SU-DHL-6 (cell line): ENCODE measurements around the gene POGLUT2.

Experiments used
- H2AFZ ChIP-seq: fragments of 200-600 bp; sonication (generic); 2 replicates; pipeline ENCODE4 v1.6.1; 2014; ENCODE audit warnings: low read depth, mild to moderate bottlenecking, moderate library complexity, mixed read lengths, antibody characterized with exemption, low read length; ENCODE audit not compliant: severe bottlenecking
- H3F3A ChIP-seq: fragments of 200-600 bp; shearing (Covaris generic); 2 replicates; pipeline ENCODE4 v1.6.0; 2016; ENCODE audit warnings: antibody characterized with exemption, mild to moderate bottlenecking; ENCODE audit not compliant: insufficient read depth
- H3K27ac ChIP-seq: fragments of 200-600 bp; sonication (generic); 2 replicates; pipeline ENCODE4 v1.5.1; 2016; ENCODE audit warnings: low read depth, mild to moderate bottlenecking, low read length, moderate library complexity, mixed read lengths
- H3K27me3 ChIP-seq: fragments of 200-600 bp; sonication (generic), shearing (Covaris generic); 2 replicates; pipeline ENCODE4 v1.6.0; 2014; ENCODE audit warnings: mild to moderate bottlenecking, low read length
- H3K36me3 ChIP-seq: fragments of 200-600 bp; sonication (generic); 2 replicates; pipeline ENCODE4 v1.6.1; 2014; ENCODE audit warnings: mild to moderate bottlenecking, low read length, mixed read lengths
- H3K4me2 ChIP-seq: fragments of 300-600, 200-600 bp; shearing (Covaris generic), sonication (generic); 2 replicates; pipeline ENCODE4 v1.6.0; 2014; ENCODE audit warnings: low read length, low read depth, mild to moderate bottlenecking; ENCODE audit not compliant: poor library complexity, severe bottlenecking
- H3K4me3 ChIP-seq: fragments of 200-600 bp; sonication (generic); 2 replicates; pipeline ENCODE4 v1.5.1; 2014; ENCODE audit warnings: antibody characterized with exemption, low read length, mild to moderate bottlenecking, mixed read lengths; ENCODE audit not compliant: insufficient read depth, poor library complexity, severe bottlenecking
- H3K79me2 ChIP-seq: fragments of 200-600 bp; sonication (generic); 2 replicates; pipeline ENCODE4 v1.6.1; 2014; ENCODE audit warnings: mild to moderate bottlenecking, low read length, moderate library complexity; ENCODE audit not compliant: insufficient read depth
- H3K9ac ChIP-seq: fragments of 200-600 bp; sonication (generic); 2 replicates; pipeline ENCODE4 v1.7.0; 2014; ENCODE audit warnings: mild to moderate bottlenecking, low read length
- H3K9me2 ChIP-seq: fragments of 200-600 bp; sonication (generic); replicated peaks from 2 replicates; pipeline ENCODE4 v1.6.1; 2014; ENCODE audit warnings: low read length; ENCODE audit not compliant: insufficient read depth
- H3K9me3 ChIP-seq: fragments of 200-600 bp; sonication (generic); 2 replicates; pipeline ENCODE4 v1.6.1; 2014; ENCODE audit warnings: low read length, mixed read lengths; ENCODE audit not compliant: insufficient read depth
- H4K20me1 ChIP-seq: fragments of 200-600 bp; sonication (generic); 2 replicates; pipeline ENCODE4 v1.6.1; 2014; ENCODE audit warnings: low read depth, mild to moderate bottlenecking, antibody characterized with exemption, low read length, moderate library complexity, mixed read lengths
- CTCF ChIP-seq: fragments of 200-600 bp; sonication (generic); IDR thresholded peaks from one replicate; pipeline ENCODE4 v1.5.1; 2017; ENCODE audit warnings: antibody characterized with exemption, mild to moderate bottlenecking, low read length, moderate library complexity; ENCODE audit not compliant: insufficient read depth, poor library complexity, severe bottlenecking
- EZH2phosphoT487 ChIP-seq: fragments of 200-600 bp; sonication (generic), shearing (Covaris generic); conservative IDR thresholded peaks from 2 replicates; pipeline ENCODE4 v1.6.1; 2018; ENCODE audit warnings: mild to moderate bottlenecking, antibody characterized with exemption, low read length, moderate library complexity, mixed read lengths

Gene POGLUT2

GRCh38 chr13:102814793-102815192 lies 16.0 kb upstream of the POGLUT2 start:
- no peak overlapping the region for H3K4me3 ChIP-seq
- no peaks in the 10 kb centered on the region for H3K36me3 ChIP-seq
- TF ChIP-seq EZH2phosphoT487: no peak
- no peak for TF ChIP-seq CTCF
- no peak overlapping the region for H3K9ac ChIP-seq
- no peaks in the 10 kb centered on the region for H4K20me1 ChIP-seq
- H3K4me2 ChIP-seq: no peak overlapping the region
- H3K27ac ChIP-seq: no peak overlapping the region
- no peaks in the 10 kb centered on the region for H3K79me2 ChIP-seq
- no peaks in the 10 kb centered on the region for H3K9me3 ChIP-seq
- H2AFZ ChIP-seq: no peak overlapping the region
- H3F3A ChIP-seq: no peaks in the 10 kb centered on the region
- no peaks in the 10 kb centered on the region for H3K27me3 ChIP-seq
- no peaks in the 10 kb centered on the region for H3K9me2 ChIP-seq

GRCh38 chr13:102814025-102814607 lies 15.3 kb upstream of the POGLUT2 start:
- H3F3A ChIP-seq: no peaks in the 10 kb centered on the region
- H3K4me3 ChIP-seq: no peak overlapping the region
- H3K9ac ChIP-seq: no peak overlapping the region
- H3K9me3 ChIP-seq: no peaks in the 10 kb centered on the region
- H3K36me3 ChIP-seq: no peaks in the 10 kb centered on the region
- H3K79me2 ChIP-seq: no peaks in the 10 kb centered on the region
- H2AFZ ChIP-seq: no peak overlapping the region
- H3K4me2 ChIP-seq: no peak overlapping the region
- no peak for TF ChIP-seq EZH2phosphoT487
- H3K27me3 ChIP-seq: no peaks in the 10 kb centered on the region
- no peak overlapping the region for H3K27ac ChIP-seq
- no peaks in the 10 kb centered on the region for H4K20me1 ChIP-seq
- no peaks in the 10 kb centered on the region for H3K9me2 ChIP-seq

DNA sequence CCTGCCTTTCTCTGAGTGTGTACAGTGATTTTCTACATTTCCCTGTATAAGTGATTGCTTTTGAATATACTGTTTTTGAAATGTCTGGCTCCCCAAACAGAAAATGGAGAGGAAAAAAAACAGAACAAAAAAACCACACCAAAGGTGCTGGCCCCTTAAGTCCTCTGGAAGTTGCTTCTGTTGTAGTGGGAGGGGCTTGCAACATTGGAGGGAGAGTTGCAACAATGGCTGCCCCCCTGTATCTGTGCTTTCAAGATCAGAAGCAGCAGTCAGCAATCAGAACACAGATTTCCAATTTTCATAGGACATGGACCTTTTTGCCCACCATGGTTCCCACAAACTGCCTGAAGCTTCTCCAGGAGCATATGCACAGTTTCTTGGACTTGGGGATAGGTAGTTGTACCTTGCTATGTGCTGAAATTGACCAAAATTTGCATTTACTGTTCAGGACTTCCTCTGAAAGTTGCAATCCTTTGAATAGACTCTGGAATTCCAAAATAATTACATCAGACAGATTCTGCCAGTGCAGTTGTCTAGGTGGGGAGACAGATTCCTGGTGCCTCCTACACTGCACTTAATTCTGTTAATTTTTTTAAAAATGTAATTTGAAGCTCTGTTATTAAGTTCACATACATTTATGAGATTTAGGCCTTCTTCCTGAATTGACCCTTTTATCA lies 14.0 kb upstream of the POGLUT2 start:
- Histone ChIP-seq H3F3A (no peaks in the 10 kb centered on the region), H3K27me3 (no peaks in the 10 kb centered on the region), H3K27ac (no peak overlapping the region), H4K20me1 (no peaks in the 10 kb centered on the region), H3K4me3 (no peak overlapping the region), H3K9ac (no peak overlapping the region), H3K79me2 (no peaks in the 10 kb centered on the region), H3K4me2 (no peak overlapping the region), H3K9me2 (no peaks in the 10 kb centered on the region), H2AFZ (no peak overlapping the region), H3K36me3 (no peaks in the 10 kb centered on the region), H3K9me3 (no peaks in the 10 kb centered on the region)
- TF ChIP-seq CTCF (no peak), EZH2phosphoT487 (no peak)

- Histone ChIP-seq H3K4me3 (no peak overlapping the region), H3K79me2 (no peaks in the 10 kb centered on the region), H3K9me3 (no peaks in the 10 kb centered on the region), H3K9me2 (no peaks in the 10 kb centered on the region), H3K27me3 (no peaks in the 10 kb centered on the region), H3K4me2 (no peak overlapping the region), H3K36me3 (no peaks in the 10 kb centered on the region), H2AFZ (no peak overlapping the region), H4K20me1 (no peaks in the 10 kb centered on the region), H3K27ac (no peak overlapping the region), H3F3A (no peaks in the 10 kb centered on the region), H3K9ac (no peak overlapping the region)
- no peak for TF ChIP-seq EZH2phosphoT487
- no peak for TF ChIP-seq CTCF
Observed at GRCh38 chr13:102807699-102808098, 8.9 kb upstream of the POGLUT2 start.
